HEK293 (cell line): ENCODE measurements around the gene CMBL.

ENCODE experiments used
- CTCF ChIA-PET: fragments of 350-600 bp; formaldehyde crosslinking; extraction: SDS; loops from one replicate; lab custom pipeline; 2021; ENCODE audit warnings: antibody characterized with exemption; lab: Yijun Ruan, JAX
- POLR2A ChIA-PET: fragments of 300-600 bp; formaldehyde crosslinking; extraction: SDS; loops from one replicate; lab custom pipeline; 2020; ENCODE audit warnings: antibody characterized with exemption, inconsistent platforms; lab: Yijun Ruan, JAX
- H3K27ac ChIP-seq: fragments of 200-500 bp; sonication (Bioruptor generic); 2 replicates; pipeline ENCODE4 v1.5.1; 2014; ENCODE audit warnings: low read depth, low read length, control low read depth, inconsistent platforms; ENCODE audit errors: extremely low read depth
- H3K36me3 ChIP-seq, 2 experiments: fragments of 200-500 bp in 1 of 2; sonication (Bioruptor generic) in 1 of 2; 1 replicate in 1 of 2; 2 replicates in 1 of 2; pipeline ENCODE4 v1.5.1; 2014 to 2017; ENCODE audit warnings: inconsistent platforms in 2 of 2, low read length in 2 of 2; ENCODE audit not compliant: control insufficient read depth in 2 of 2, insufficient read depth in 1 of 2
- H3K4me1 ChIP-seq: fragments of 200-500 bp; sonication (Bioruptor generic); 2 replicates; pipeline ENCODE4 v1.5.1; 2014; ENCODE audit warnings: mild to moderate bottlenecking, low read length, inconsistent platforms; ENCODE audit not compliant: control insufficient read depth, insufficient read depth
- H3K4me3 ChIP-seq: 2 replicates; pipeline ENCODE4 v1.5.1; 2011; ENCODE audit warnings: low read depth, mild to moderate bottlenecking, control low read depth, low read length, moderate library complexity
- H3K9me3 ChIP-seq: fragments of 200-500 bp; sonication (Bioruptor generic); 2 replicates; pipeline ENCODE4 v1.5.1; 2014; ENCODE audit warnings: low read depth, low read length, inconsistent platforms; ENCODE audit not compliant: control insufficient read depth, insufficient read depth
- BCL11B ChIP-seq: fragments of 450-650 bp; formaldehyde crosslinking; IDR thresholded peaks from 2 replicates; pipeline ENCODE4 v1.5.1; 2016; ENCODE audit warnings: low read depth, missing biosample characterization, missing genetic modification characterization
- EGR2 ChIP-seq: fragments of 450-650 bp; formaldehyde crosslinking; IDR thresholded peaks from 2 replicates; pipeline ENCODE4 v1.5.1; 2016; ENCODE audit warnings: low read depth, missing biosample characterization, missing genetic modification characterization
- KLF1 ChIP-seq: fragments of 450-650 bp; formaldehyde crosslinking; IDR thresholded peaks from 2 replicates; pipeline ENCODE4 v1.5.1; 2016; ENCODE audit warnings: missing biosample characterization, missing genetic modification characterization
- MEIS1 ChIP-seq: sonication (generic); formaldehyde crosslinking; IDR thresholded peaks from 2 replicates; pipeline ENCODE4 v1.8.1; 2022; ENCODE audit warnings: missing genetic modification reagents, mild to moderate bottlenecking, borderline replicate concordance
- SETDB1 ChIP-seq: IDR thresholded peaks from one replicate; pipeline ENCODE4 v1.6.1; 2017; ENCODE audit warnings: mild to moderate bottlenecking, low read length, moderate library complexity, mixed read lengths; ENCODE audit not compliant: insufficient read length
- SP2 ChIP-seq: fragments of 450-650 bp; formaldehyde crosslinking; IDR thresholded peaks from 2 replicates; pipeline ENCODE4 v1.5.1; 2016; ENCODE audit warnings: missing biosample characterization, missing genetic modification characterization
- ZBTB21 ChIP-seq: fragments of 450-650 bp; formaldehyde crosslinking; IDR thresholded peaks from 2 replicates; pipeline ENCODE4 v1.5.1; 2017; ENCODE audit warnings: missing biosample characterization, missing genetic modification characterization
- ZBTB7A ChIP-seq: fragments of 450-650 bp; formaldehyde crosslinking; IDR thresholded peaks from 2 replicates; pipeline ENCODE4 v1.5.1; 2016; ENCODE audit warnings: low read depth, missing biosample characterization, missing genetic modification characterization
- ZFP41 ChIP-seq: fragments of 450-650 bp; formaldehyde crosslinking; IDR thresholded peaks from 2 replicates; pipeline ENCODE4 v1.5.1; 2016; ENCODE audit warnings: missing biosample characterization, missing genetic modification characterization, borderline replicate concordance
- ZNF335 ChIP-seq: fragments of 450-650 bp; formaldehyde crosslinking; conservative IDR thresholded peaks from 2 replicates; pipeline ENCODE4 v1.5.1; 2016; ENCODE audit warnings: missing biosample characterization, missing genetic modification characterization
- ZNF341 ChIP-seq: fragments of 450-650 bp; formaldehyde crosslinking; IDR thresholded peaks from 2 replicates; pipeline ENCODE4; 2016; ENCODE audit warnings: low read depth, missing biosample characterization, missing genetic modification characterization
- ZNF416 ChIP-seq: fragments of 450-650 bp; formaldehyde crosslinking; IDR thresholded peaks from 2 replicates; pipeline ENCODE4 v1.5.1; 2016; ENCODE audit warnings: missing biosample characterization, missing genetic modification characterization
- ZNF510 ChIP-seq: fragments of 450-650 bp; formaldehyde crosslinking; IDR thresholded peaks from 2 replicates; pipeline ENCODE4 v1.5.1; 2018; ENCODE audit warnings: mild to moderate bottlenecking, missing genetic modification characterization, missing biosample characterization; ENCODE audit not compliant: insufficient replicate concordance
- ZNF558 ChIP-seq: fragments of 450-650 bp; formaldehyde crosslinking; IDR thresholded peaks from 2 replicates; pipeline ENCODE4 v1.5.1; 2016; ENCODE audit warnings: missing biosample characterization, missing genetic modification characterization
- ZNF561 ChIP-seq: fragments of 450-650 bp; IDR thresholded peaks from 2 replicates; pipeline ENCODE4 v1.5.1; 2018; ENCODE audit warnings: missing biosample characterization, missing genetic modification characterization, borderline replicate concordance
- ZNF654 ChIP-seq: fragments of 450-650 bp; formaldehyde crosslinking; IDR thresholded peaks from 2 replicates; pipeline ENCODE4 v1.5.1; 2016; ENCODE audit warnings: low read depth, missing biosample characterization, missing genetic modification characterization
- ZNF658 ChIP-seq: fragments of 450-650 bp; formaldehyde crosslinking; IDR thresholded peaks from 2 replicates; pipeline ENCODE4; 2016; ENCODE audit warnings: missing biosample characterization, missing genetic modification characterization
- ZNF660 ChIP-seq: fragments of 450-650 bp; IDR thresholded peaks from 2 replicates; pipeline ENCODE4 v1.5.1; 2018; ENCODE audit warnings: missing biosample characterization, mild to moderate bottlenecking, missing genetic modification characterization
- TF ChIP-seq, protein P1 (sequence below): fragments of 450-650 bp; formaldehyde crosslinking; IDR thresholded peaks from 2 replicates; pipeline ENCODE4 v1.5.1; 2016; ENCODE audit warnings: missing biosample characterization, missing genetic modification characterization
- TF ChIP-seq, protein P2 (sequence below): fragments of 450-650 bp; IDR thresholded peaks from 2 replicates; pipeline ENCODE4 v1.5.1; 2018; ENCODE audit warnings: missing biosample characterization, missing genetic modification characterization
- TF ChIP-seq, protein P3 (sequence below): fragments of 450-650 bp; formaldehyde crosslinking; IDR thresholded peaks from 2 replicates; pipeline ENCODE4 v1.5.1; 2016; ENCODE audit warnings: missing biosample characterization, missing genetic modification characterization, borderline replicate concordance

The CMBL gene

DNA sequence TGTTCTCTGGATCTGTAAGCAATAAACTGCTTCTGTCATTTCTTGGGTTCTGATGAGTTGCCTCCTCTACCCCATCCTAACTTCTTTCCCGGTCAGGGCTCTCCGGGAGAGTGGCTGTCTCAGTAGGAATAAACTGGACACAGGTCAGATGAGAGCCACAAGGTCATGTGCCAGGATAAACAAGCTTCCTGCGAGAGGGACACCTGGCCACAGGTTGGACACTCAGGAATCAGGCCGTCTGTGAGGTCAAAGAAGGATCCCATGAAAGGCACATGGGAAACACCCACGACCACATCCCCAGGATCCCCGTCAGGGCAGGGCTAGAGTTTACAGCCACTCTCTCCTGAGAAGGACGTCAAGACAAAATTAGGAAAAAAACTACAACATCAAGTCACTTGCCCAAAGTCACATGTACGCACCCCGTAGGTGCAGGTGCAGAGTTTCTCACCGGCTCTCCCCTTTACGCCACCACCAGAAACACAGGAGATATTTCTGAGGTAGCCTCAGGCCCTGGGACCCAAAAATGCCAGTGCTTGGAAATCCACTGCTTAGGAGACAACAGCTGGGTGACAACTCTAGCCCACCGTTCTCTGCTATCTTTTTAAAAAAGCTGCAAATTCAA lies 28.9 kb downstream of the CMBL start:
- ChIA-PET CTCF (interaction anchor here (0.5 to 0.8 kb wide), 6 partner anchors 49 to 318 kb away, joined by 3 to 4 read pairs (median 3); no protein-coding TSS in a partner anchor), POLR2A (interaction anchor here (0.7 kb wide), 1 partner anchor 19 kb away, joined by 3 read pairs; no protein-coding TSS in a partner anchor)
- Histone ChIP-seq H3K27ac (no peak overlapping the region), H3K4me3 (no peak overlapping the region)
- TF ChIP-seq ZNF658 (tag by site-specific recombination): no peak
- TF ChIP-seq ZNF335 (tag by site-specific recombination): no peak
- TF ChIP-seq ZBTB21 (tag by site-specific recombination): no peak
- TF ChIP-seq ZNF558 (tag by site-specific recombination): no peak
- no peak for TF ChIP-seq KLF1 (tag by site-specific recombination)
- TF ChIP-seq ZNF510 (tag by site-specific recombination): no peak
- no peak for TF ChIP-seq SP2 (tag by site-specific recombination)
- TF ChIP-seq ZNF654: no peak
- TF ChIP-seq, all 188 proteins: peak for 0
- no peaks in the 10 kb centered on the region for H3K9me3 ChIP-seq
- no peaks in the 10 kb centered on the region; a peak in 1 of 3 replicates for H3K36me3 ChIP-seq
- H3K4me1 ChIP-seq: no peaks in the 10 kb centered on the region

DNA sequence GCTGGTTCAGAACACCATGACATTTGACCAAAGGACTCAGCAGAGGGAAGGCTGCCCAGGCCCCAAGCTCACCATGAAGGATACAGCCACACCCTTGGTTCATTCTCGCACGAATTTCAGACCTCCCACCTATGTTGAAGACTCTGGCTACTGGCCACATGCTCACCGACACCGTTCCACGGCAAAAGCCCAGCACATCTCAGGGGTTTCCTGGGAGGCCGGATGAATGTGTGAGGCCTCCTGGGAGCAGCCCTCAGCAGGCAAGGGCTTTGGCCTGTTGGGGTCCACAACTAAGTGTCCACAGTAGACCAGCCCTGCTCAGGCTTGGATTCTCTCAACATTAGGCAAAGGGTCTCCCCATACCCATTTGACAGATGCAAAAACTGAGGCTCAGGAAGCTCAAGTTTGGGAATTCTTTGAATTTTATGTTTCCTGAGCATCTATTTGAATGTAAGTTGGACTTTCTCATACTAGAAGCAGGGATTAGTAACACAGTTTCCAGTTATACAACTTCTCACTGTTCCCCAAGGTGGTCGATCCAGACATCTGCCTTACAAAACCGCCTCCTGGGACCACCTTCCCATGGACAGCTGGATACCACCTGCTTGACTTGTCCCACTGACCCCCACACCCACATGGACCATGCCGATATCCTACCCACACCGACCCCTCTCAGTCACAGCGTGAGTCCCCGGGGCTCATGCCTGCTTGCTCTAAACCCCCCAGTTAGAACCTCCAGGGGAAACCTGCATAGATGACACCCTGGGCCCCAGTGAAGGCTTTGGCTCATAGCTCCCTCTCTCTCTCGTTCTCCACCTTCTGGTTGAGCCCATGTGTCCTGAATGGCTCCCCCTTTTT lies 29.7 kb downstream of the CMBL start:
- H3K27ac ChIP-seq: no peak overlapping the region
- H3K36me3 ChIP-seq: no peaks in the 10 kb centered on the region; a peak in 1 of 3 replicates
- H3K4me3 ChIP-seq: no peak overlapping the region
- ChIA-PET CTCF (interaction anchor here (0.5 to 0.8 kb wide), 3 partner anchors 141 to 319 kb away, joined by 3 to 4 read pairs (median 3); no protein-coding TSS in a partner anchor), POLR2A (interaction anchor here (0.6 kb wide), 1 partner anchor 157 kb away, joined by 3 read pairs; no protein-coding TSS in a partner anchor)
- H3K4me1 ChIP-seq: no peaks in the 10 kb centered on the region
- H3K9me3 ChIP-seq: no peaks in the 10 kb centered on the region
- no peak for TF ChIP-seq ZBTB21 (tag by site-specific recombination)
- no peak for TF ChIP-seq ZNF341
- no peak for TF ChIP-seq ZNF561 (tag by site-specific recombination)
- TF ChIP-seq, protein P1, sequence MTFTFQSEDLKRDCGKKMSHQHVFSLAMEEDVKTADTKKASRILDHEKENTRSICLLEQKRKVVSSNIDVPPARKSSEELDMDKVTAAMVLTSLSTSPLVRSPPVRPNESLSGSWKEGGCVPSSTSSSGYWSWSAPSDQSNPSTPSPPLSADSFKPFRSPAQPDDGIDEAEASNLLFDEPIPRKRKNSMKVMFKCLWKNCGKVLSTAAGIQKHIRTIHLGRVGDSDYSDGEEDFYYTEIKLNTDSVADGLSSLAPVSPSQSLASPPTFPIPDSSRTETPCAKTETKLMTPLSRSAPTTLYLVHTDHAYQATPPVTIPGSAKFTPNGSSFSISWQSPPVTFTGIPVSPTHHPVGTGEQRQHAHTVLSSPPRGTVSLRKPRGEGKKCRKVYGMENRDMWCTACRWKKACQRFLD (tag by site-specific recombination): no peak
- no peak for TF ChIP-seq MEIS1 (CRISPR knock-in tag)
- no peak for TF ChIP-seq ZNF416 (tag by site-specific recombination)
- no peak for TF ChIP-seq BCL11B (tag by site-specific recombination)
- no peak for TF ChIP-seq SETDB1
- TF ChIP-seq ZFP41 (tag by site-specific recombination): no peak
- TF ChIP-seq, protein P2, sequence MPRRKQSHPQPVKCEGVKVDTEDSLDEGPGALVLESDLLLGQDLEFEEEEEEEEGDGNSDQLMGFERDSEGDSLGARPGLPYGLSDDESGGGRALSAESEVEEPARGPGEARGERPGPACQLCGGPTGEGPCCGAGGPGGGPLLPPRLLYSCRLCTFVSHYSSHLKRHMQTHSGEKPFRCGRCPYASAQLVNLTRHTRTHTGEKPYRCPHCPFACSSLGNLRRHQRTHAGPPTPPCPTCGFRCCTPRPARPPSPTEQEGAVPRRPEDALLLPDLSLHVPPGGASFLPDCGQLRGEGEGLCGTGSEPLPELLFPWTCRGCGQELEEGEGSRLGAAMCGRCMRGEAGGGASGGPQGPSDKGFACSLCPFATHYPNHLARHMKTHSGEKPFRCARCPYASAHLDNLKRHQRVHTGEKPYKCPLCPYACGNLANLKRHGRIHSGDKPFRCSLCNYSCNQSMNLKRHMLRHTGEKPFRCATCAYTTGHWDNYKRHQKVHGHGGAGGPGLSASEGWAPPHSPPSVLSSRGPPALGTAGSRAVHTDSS (tag by site-specific recombination): no peak
- TF ChIP-seq, protein P3, sequence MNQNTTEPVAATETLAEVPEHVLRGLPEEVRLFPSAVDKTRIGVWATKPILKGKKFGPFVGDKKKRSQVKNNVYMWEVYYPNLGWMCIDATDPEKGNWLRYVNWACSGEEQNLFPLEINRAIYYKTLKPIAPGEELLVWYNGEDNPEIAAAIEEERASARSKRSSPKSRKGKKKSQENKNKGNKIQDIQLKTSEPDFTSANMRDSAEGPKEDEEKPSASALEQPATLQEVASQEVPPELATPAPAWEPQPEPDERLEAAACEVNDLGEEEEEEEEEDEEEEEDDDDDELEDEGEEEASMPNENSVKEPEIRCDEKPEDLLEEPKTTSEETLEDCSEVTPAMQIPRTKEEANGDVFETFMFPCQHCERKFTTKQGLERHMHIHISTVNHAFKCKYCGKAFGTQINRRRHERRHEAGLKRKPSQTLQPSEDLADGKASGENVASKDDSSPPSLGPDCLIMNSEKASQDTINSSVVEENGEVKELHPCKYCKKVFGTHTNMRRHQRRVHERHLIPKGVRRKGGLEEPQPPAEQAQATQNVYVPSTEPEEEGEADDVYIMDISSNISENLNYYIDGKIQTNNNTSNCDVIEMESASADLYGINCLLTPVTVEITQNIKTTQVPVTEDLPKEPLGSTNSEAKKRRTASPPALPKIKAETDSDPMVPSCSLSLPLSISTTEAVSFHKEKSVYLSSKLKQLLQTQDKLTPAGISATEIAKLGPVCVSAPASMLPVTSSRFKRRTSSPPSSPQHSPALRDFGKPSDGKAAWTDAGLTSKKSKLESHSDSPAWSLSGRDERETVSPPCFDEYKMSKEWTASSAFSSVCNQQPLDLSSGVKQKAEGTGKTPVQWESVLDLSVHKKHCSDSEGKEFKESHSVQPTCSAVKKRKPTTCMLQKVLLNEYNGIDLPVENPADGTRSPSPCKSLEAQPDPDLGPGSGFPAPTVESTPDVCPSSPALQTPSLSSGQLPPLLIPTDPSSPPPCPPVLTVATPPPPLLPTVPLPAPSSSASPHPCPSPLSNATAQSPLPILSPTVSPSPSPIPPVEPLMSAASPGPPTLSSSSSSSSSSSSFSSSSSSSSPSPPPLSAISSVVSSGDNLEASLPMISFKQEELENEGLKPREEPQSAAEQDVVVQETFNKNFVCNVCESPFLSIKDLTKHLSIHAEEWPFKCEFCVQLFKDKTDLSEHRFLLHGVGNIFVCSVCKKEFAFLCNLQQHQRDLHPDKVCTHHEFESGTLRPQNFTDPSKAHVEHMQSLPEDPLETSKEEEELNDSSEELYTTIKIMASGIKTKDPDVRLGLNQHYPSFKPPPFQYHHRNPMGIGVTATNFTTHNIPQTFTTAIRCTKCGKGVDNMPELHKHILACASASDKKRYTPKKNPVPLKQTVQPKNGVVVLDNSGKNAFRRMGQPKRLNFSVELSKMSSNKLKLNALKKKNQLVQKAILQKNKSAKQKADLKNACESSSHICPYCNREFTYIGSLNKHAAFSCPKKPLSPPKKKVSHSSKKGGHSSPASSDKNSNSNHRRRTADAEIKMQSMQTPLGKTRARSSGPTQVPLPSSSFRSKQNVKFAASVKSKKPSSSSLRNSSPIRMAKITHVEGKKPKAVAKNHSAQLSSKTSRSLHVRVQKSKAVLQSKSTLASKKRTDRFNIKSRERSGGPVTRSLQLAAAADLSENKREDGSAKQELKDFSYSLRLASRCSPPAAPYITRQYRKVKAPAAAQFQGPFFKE (tag by site-specific recombination): no peak
- TF ChIP-seq KLF1 (tag by site-specific recombination): no peak
- TF ChIP-seq ZBTB7A: no peak
- TF ChIP-seq EGR2 (tag by site-specific recombination): no peak
- no peak for TF ChIP-seq ZNF660 (tag by site-specific recombination)
- TF ChIP-seq, all 188 proteins: peak for 0
